GM21381 (cell line): ENCODE results near the gene CRHR2.

Source experiments
- ATAC-seq: cut with Tn5 transposase; IDR thresholded peaks from one replicate; pipeline ENCODE4 v1.9.1; 2021; ENCODE audit warnings: mild to moderate bottlenecking, moderate library complexity; ENCODE audit not compliant: unreplicated experiment

CRHR2 gene

GRCh38 chr7:30707391-30708357 lies 25.4 kb upstream of the CRHR2 start:
- ATAC-seq = no peak

GRCh38 chr7:30706908-30707307 lies 24.7 kb upstream of the CRHR2 start:
- no peak for ATAC-seq

GRCh38 chr7:30706316-30706715 lies 24.1 kb upstream of the CRHR2 start:
- ATAC-seq = no peak

GRCh38 chr7:30705596-30705995 lies 23.3 kb upstream of the CRHR2 start:
- ATAC-seq = no peak

- no peak for ATAC-seq
These were observed 22.8 kb upstream of the CRHR2 start for GRCh38 chr7:30705008-30705407.

- no peak for ATAC-seq
These were observed 21.5 kb upstream of the CRHR2 start for GRCh38 chr7:30703756-30704155.

GRCh38 chr7:30702200-30702599 lies 19.9 kb upstream of the CRHR2 start:
- no peak for ATAC-seq

GRCh38 chr7:30700941-30701340 lies 18.7 kb upstream of the CRHR2 start:
- no peak for ATAC-seq

GRCh38 chr7:30699706-30700495 lies 17.6 kb upstream of the CRHR2 start:
- ATAC-seq = no peak

GRCh38 chr7:30698481-30698880 lies 16.2 kb upstream of the CRHR2 start:
- ATAC-seq = no peak

- ATAC-seq = no peak
These were observed 15.6 kb upstream of the CRHR2 start for GRCh38 chr7:30697719-30698460.

- no peak for ATAC-seq
These were observed 12.8 kb upstream of the CRHR2 start for GRCh38 chr7:30694774-30695721.

- ATAC-seq = no peak
These were observed 12.0 kb upstream of the CRHR2 start for GRCh38 chr7:30694218-30694745.

- ATAC-seq = no peak
These were observed 10.6 kb upstream of the CRHR2 start for GRCh38 chr7:30692882-30693281.

- no peak for ATAC-seq
These were observed 10.2 kb upstream of the CRHR2 start for GRCh38 chr7:30692438-30692837.

- ATAC-seq = no peak
These were observed 7.8 kb upstream of the CRHR2 start for GRCh38 chr7:30690011-30690410.

GRCh38 chr7:30688718-30689221 lies 6.5 kb upstream of the CRHR2 start:
- ATAC-seq = no peak

GRCh38 chr7:30687604-30688003 lies 5.3 kb upstream of the CRHR2 start:
- no peak for ATAC-seq

GRCh38 chr7:30684351-30684750 lies 2.1 kb upstream of the CRHR2 start:
- no peak for ATAC-seq

- ATAC-seq = no peak
These were observed 1.6 kb upstream of the CRHR2 start for GRCh38 chr7:30683816-30684215.
